Measurements from ENCODE around the gene SLC16A1.

GRCh38 chr1:112934577-112934976 is 21.4 kb downstream of the SLC16A1 start:
- TF ChIP-seq EZH2 (IDR thresholded peaks at IDR 0.05; ENCODE audit: insufficient read depth, poor library complexity, severe bottlenecking) (no peak), EZH2phosphoT487 (IDR thresholded peaks at IDR 0.05; ENCODE audit: insufficient read depth, low read depth) (no peak)

Data from GM23248 (cell line).